GM19463 (cell line): ENCODE measurements around the gene PPP6R3.
"Not testable (repeated sequence)": the region's sequence is repeated elsewhere in the genome, so short reads cannot be mapped to it uniquely, and the experiment has no call there.

Experiments used
- ATAC-seq: cut with Tn5 transposase; IDR thresholded peaks from one replicate; pipeline ENCODE4 v1.9.1; 2021; ENCODE audit warnings: mild to moderate bottlenecking, moderate library complexity; ENCODE audit not compliant: unreplicated experiment

Gene PPP6R3

GRCh38 chr11:68524213-68524612 is 63.7 kb downstream of the PPP6R3 start:
- no peak for ATAC-seq

GRCh38 chr11:68524681-68525080 is 64.1 kb downstream of the PPP6R3 start:
- no peak for ATAC-seq

GRCh38 chr11:68525336-68525735 is 64.8 kb downstream of the PPP6R3 start:
- no peak for ATAC-seq

- no peak for ATAC-seq
Measured at GRCh38 chr11:68525930-68526329, 65.4 kb downstream of the PPP6R3 start.

GRCh38 chr11:68527585-68527984 is 67.0 kb downstream of the PPP6R3 start:
- ATAC-seq: no peak

- ATAC-seq: no peak
Measured at GRCh38 chr11:68528630-68529029, 68.1 kb downstream of the PPP6R3 start.

GRCh38 chr11:68531129-68531693 is 70.7 kb downstream of the PPP6R3 start:
- ATAC-seq: no peak

- ATAC-seq: no peak
Measured at GRCh38 chr11:68532727-68533369, 72.3 kb downstream of the PPP6R3 start.

GRCh38 chr11:68533945-68534344 is 73.4 kb downstream of the PPP6R3 start:
- ATAC-seq: no peak

GRCh38 chr11:68535098-68535497 is 74.5 kb downstream of the PPP6R3 start:
- no peak for ATAC-seq

- ATAC-seq: no peak
Measured at GRCh38 chr11:68536706-68537105, 76.2 kb downstream of the PPP6R3 start.

- ATAC-seq: no peak
Measured at GRCh38 chr11:68538025-68538424, 77.5 kb downstream of the PPP6R3 start.

- no peak for ATAC-seq
Measured at GRCh38 chr11:68539395-68539794, 78.8 kb downstream of the PPP6R3 start.

- ATAC-seq: not testable (repeated sequence)
Measured at GRCh38 chr11:68540504-68540903, 80.0 kb downstream of the PPP6R3 start.

- ATAC-seq: no peak
Measured at GRCh38 chr11:68541116-68541515, 80.6 kb downstream of the PPP6R3 start.

- no peak for ATAC-seq
Measured at GRCh38 chr11:68541991-68542390, 81.4 kb downstream of the PPP6R3 start.

- no peak for ATAC-seq
Measured at GRCh38 chr11:68542617-68543016, 82.1 kb downstream of the PPP6R3 start.

GRCh38 chr11:68543594-68543993 is 83.0 kb downstream of the PPP6R3 start:
- no peak for ATAC-seq

- ATAC-seq: no peak
Measured at GRCh38 chr11:68545347-68545746, 84.8 kb downstream of the PPP6R3 start.

GRCh38 chr11:68545796-68546195 is 85.2 kb downstream of the PPP6R3 start:
- no peak for ATAC-seq

GRCh38 chr11:68546555-68546954 is 86.0 kb downstream of the PPP6R3 start:
- no peak for ATAC-seq

- no peak for ATAC-seq
Measured at GRCh38 chr11:68549789-68550484, 89.4 kb downstream of the PPP6R3 start.
